ENCODE results near the gene FLYWCH1.

DNA sequence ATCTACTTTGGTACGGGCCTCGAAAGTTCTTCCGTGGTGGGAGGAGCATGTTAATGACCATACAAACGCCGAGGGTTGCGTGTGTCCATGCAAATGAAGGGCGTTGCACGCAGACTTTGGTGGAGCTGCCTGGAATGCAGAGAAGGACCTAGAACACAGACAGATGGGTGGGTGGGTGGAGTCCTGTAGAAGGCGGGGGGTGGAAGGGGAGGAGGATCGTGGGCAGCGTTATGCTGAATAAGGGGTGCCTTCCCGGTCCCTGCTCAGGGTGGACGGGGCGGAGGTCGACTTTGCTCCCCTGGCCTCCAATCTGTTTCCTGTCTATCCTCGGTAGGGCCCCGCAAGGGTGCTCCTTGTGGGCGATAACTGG, 56.6 kb downstream of the FLYWCH1 start:
- TF ChIP-seq POLR2A (IDR thresholded peaks at IDR 0.05; ENCODE audit: low read depth, low read length) (no peak), POLR2AphosphoS5 (IDR thresholded peaks at IDR 0.05; ENCODE audit: low read depth, low read length) (no peak)

All from GM12892 (cell line).